ENCODE results near the gene SPEF1.
A peak's percentile ranks its signal among the peaks of the same experiment; 100 is the strongest.

SPEF1 gene

GRCh38 chr20:3778976-3779375 is 2.3 kb downstream of the SPEF1 start:
- H3K36me3 ChIP-seq (ENCODE audit: low read depth) = no peaks in the 10 kb centered on the region
- no peaks in the 10 kb centered on the region for H3K27me3 ChIP-seq (ENCODE audit: insufficient read depth, poor library complexity, severe bottlenecking)
- no peak overlapping the region for H3K4me3 ChIP-seq (ENCODE audit: severe bottlenecking)
- no peaks in the 10 kb centered on the region for H3K4me1 ChIP-seq (ENCODE audit: insufficient read depth, poor library complexity, severe bottlenecking)
- DNase-seq (ENCODE audit: low spot score) = peak; percentile 43
- no peak overlapping the region for H3K27ac ChIP-seq (ENCODE audit: poor library complexity, severe bottlenecking)
- ATAC-seq (ENCODE audit: low read depth) = no peak
- TF ChIP-seq CTCF (IDR thresholded peaks at IDR 0.05; ENCODE audit: poor library complexity, severe bottlenecking) = no peak
- H3K9me3 ChIP-seq (ENCODE audit: severe bottlenecking) = no peaks in the 10 kb centered on the region

- Histone ChIP-seq H3K4me3 (ENCODE audit: severe bottlenecking) (peak overlapping the region; percentile 27), H3K36me3 (ENCODE audit: low read depth) (no peaks in the 10 kb centered on the region), H3K4me1 (ENCODE audit: insufficient read depth, poor library complexity, severe bottlenecking) (no peaks in the 10 kb centered on the region), H3K27ac (ENCODE audit: poor library complexity, severe bottlenecking) (no peak overlapping the region), H3K27me3 (ENCODE audit: insufficient read depth, poor library complexity, severe bottlenecking) (no peaks in the 10 kb centered on the region), H3K9me3 (ENCODE audit: severe bottlenecking) (no peaks in the 10 kb centered on the region)
- peak; percentile 71 for ATAC-seq (ENCODE audit: low read depth)
- TF ChIP-seq CTCF (IDR thresholded peaks at IDR 0.05; ENCODE audit: poor library complexity, severe bottlenecking) = peak; percentile 18
- peak; percentile 77 for DNase-seq (ENCODE audit: low spot score)
These were observed 3.3 kb downstream of the SPEF1 start for GRCh38 chr20:3777716-3778629.

- no peaks in the 10 kb centered on the region for H3K9me3 ChIP-seq (ENCODE audit: severe bottlenecking)
- no peak for TF ChIP-seq CTCF (IDR thresholded peaks at IDR 0.05; ENCODE audit: poor library complexity, severe bottlenecking)
- H3K27me3 ChIP-seq (ENCODE audit: insufficient read depth, poor library complexity, severe bottlenecking) = no peaks in the 10 kb centered on the region
- DNase-seq (ENCODE audit: low spot score) (no peak), ATAC-seq (ENCODE audit: low read depth) (peak; percentile 0; the same call in 1 of the 3 replicates)
- peak overlapping the region; percentile 27 for H3K4me3 ChIP-seq (ENCODE audit: severe bottlenecking)
- no peaks in the 10 kb centered on the region for H3K4me1 ChIP-seq (ENCODE audit: insufficient read depth, poor library complexity, severe bottlenecking)
- H3K36me3 ChIP-seq (ENCODE audit: low read depth) = no peaks in the 10 kb centered on the region
- no peak overlapping the region for H3K27ac ChIP-seq (ENCODE audit: poor library complexity, severe bottlenecking)
These were observed 3.9 kb downstream of the SPEF1 start for GRCh38 chr20:3777381-3777715.

GRCh38 chr20:3775457-3776108 is 5.7 kb downstream of the SPEF1 start:
- Histone ChIP-seq H3K36me3 (ENCODE audit: low read depth) (no peaks in the 10 kb centered on the region), H3K27ac (ENCODE audit: poor library complexity, severe bottlenecking) (no peak overlapping the region), H3K4me1 (ENCODE audit: insufficient read depth, poor library complexity, severe bottlenecking) (no peaks in the 10 kb centered on the region), H3K9me3 (ENCODE audit: severe bottlenecking) (no peaks in the 10 kb centered on the region), H3K27me3 (ENCODE audit: insufficient read depth, poor library complexity, severe bottlenecking) (no peaks in the 10 kb centered on the region), H3K4me3 (ENCODE audit: severe bottlenecking) (no peak overlapping the region)
- no peak for DNase-seq (ENCODE audit: low spot score)
- TF ChIP-seq CTCF (IDR thresholded peaks at IDR 0.05; ENCODE audit: poor library complexity, severe bottlenecking) = no peak
- ATAC-seq (ENCODE audit: low read depth) = no peak
